ENCODE data around the gene GALNT9. TPM values are rescaled to one million over a fixed set of nuclear protein-coding genes. Genes with fewer than 3 reads are reported as not detected.
A peak's percentile ranks its signal among the peaks of the same experiment; 100 is the strongest.

Gene GALNT9
- total and polyA plus RNA-seq, 12 donors = 0.01 to 0.19 TPM; not detected in 10

DNA sequence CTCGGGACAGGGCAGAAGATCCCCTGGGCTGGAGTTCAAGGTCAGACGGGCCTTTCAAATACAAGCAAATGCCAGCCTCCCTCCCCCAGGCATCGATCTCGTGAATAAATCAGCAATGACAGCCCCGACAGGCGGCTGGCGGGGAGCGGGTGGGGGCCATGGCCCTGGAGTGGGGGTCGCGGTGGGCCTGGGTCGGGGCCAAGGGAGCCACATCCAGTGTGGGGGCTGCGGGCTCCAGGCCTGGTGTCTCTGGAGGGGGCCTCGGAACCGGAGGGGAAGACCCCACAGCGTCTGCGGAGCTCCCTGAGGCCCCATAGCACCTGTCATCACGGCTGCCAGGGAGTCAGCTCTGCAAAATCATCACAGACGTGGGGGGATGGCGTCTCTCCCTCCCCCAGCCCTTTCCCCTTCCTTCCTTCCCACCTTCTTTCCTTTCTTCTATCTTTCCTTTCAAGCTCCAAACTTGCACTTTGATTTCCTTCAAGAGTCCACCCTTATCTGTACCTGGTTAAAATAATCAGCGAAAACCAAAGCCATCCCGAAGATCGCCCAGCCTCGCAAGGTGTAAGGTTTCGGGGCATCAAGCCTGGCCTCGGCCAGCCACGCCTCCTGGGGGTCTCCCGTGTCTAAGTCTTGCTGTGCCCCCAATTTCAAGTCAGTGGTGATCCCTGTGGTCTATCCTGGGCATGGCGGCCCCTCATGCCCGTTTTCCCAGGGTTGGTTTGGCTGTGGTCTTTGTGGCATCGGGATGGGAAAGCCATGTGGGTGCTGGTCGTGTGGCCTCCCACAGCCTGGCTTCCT, 93.1 kb downstream of the GALNT9 start:
- 80 to 81% methylated on average over 31 of the region's 31 CpGs for WGBS, 2 donors
- no peak for DNase-seq
- Histone ChIP-seq H3K27ac (no peak overlapping the region), H3K4me3 (no peak overlapping the region), H3K4me1 (no peaks in the 10 kb centered on the region), H3K36me3 (no peaks in the 10 kb centered on the region), H3K9me3 (no peaks in the 10 kb centered on the region), H3K27me3 (peaks cover 0 to 10% (median 0%) of the 10 kb centered on the region in 7 donors)
- intact Hi-C loops (cut with DNase I) = no loop called here
- TF ChIP-seq, protein P1, sequence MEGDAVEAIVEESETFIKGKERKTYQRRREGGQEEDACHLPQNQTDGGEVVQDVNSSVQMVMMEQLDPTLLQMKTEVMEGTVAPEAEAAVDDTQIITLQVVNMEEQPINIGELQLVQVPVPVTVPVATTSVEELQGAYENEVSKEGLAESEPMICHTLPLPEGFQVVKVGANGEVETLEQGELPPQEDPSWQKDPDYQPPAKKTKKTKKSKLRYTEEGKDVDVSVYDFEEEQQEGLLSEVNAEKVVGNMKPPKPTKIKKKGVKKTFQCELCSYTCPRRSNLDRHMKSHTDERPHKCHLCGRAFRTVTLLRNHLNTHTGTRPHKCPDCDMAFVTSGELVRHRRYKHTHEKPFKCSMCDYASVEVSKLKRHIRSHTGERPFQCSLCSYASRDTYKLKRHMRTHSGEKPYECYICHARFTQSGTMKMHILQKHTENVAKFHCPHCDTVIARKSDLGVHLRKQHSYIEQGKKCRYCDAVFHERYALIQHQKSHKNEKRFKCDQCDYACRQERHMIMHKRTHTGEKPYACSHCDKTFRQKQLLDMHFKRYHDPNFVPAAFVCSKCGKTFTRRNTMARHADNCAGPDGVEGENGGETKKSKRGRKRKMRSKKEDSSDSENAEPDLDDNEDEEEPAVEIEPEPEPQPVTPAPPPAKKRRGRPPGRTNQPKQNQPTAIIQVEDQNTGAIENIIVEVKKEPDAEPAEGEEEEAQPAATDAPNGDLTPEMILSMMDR (IDR thresholded peaks at IDR 0.05) = no peak
- peak in 1 of 8 donors; percentile 41 for ATAC-seq

DNA sequence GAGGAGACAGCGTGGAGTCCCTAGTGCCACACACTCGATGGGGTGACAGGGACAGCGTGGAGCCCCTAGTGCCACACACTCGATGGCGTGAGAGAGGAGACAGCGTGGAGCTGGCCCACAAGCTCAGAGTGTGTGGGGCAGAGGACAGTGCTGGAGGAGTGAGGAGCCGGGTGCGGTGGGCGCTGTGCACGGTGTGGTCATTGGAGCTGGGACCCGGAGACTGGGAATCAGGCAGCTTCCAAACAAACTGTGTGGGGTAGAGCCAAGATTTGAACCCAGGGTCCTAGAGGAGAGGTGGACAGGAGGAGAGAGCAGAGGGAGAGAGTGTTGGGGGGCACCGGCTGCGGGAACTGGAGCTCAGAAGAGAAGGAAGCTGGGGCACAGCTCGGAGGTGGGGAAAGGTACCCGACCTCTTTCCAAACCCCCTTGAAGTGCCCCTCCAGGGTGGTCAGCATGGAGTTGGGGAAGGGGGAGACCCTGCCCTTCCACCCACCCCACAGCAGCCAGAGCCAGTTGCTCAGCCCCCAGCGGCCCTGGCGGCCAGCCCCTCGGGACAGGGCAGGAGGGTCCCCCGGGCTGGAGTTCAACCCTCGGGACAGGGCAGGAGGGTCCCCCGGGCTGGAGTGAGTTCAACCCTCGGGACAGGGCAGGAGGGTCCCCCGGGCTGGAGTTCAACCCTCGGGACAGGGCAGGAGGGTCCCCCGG, 94.1 kb downstream of the GALNT9 start:
- no peak overlapping the region for H3K4me3 ChIP-seq
- no peak for ATAC-seq
- no peak for DNase-seq
- 87 to 91% methylated on average over 24 of the region's 25 CpGs for WGBS, 2 donors
- H3K9me3 ChIP-seq = no peaks in the 10 kb centered on the region
- TF ChIP-seq, protein P1 (IDR thresholded peaks at IDR 0.05) = no peak
- intact Hi-C loops (cut with DNase I) = no loop called here
- H3K27ac ChIP-seq = no peak overlapping the region
- H3K4me1 ChIP-seq = no peaks in the 10 kb centered on the region
- H3K27me3 ChIP-seq = peaks cover 0 to 14% (median 3%) of the 10 kb centered on the region in 7 donors
- no peaks in the 10 kb centered on the region for H3K36me3 ChIP-seq

DNA sequence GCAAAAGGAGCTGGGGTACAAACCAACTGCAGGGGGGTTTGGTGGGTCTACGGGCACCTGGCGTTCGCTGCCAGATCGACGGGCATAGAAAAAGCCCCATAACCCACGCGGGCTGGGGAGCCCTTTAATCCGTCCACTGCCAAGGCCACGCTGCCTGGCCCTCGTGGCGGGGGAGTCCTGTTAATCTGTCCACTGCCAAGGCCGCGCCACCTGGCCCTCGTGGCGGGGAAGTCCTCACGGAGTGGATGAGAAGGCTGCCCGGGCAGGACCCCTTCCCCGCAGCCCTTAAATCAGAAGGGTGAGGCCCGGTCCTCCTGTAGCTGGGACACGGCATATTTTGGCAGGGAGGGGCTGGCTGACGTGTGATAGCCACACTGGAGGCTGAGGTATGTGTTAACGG, 99.0 kb downstream of the GALNT9 start:
- intact Hi-C loops (cut with DNase I) = no loop called here

DNA sequence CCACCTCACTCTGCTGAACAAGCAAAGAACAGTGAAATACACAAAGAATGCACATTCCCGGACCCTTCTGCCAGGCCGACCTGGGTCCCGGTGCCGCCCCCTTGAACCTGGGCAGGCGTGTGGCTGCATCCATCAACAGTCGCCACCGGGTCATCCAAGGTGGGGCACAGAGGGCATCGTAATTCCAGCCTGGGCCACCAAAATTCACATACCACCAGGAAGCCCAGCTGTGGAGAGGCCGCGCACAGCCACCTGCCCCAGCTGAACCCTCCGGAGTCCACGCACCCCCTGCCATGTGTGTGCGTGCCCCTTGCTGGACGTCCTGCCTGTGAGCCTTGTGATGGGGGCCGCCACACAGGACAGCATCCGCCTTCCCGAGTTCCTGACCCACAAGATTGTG, 99.5 kb downstream of the GALNT9 start:
- ATAC-seq (no peak), DNase-seq (no peak)
- TF ChIP-seq, protein P1 (IDR thresholded peaks at IDR 0.05) = no peak
- Histone ChIP-seq H3K36me3 (no peaks in the 10 kb centered on the region), H3K9me3 (no peaks in the 10 kb centered on the region), H3K27me3 (peaks cover 6 to 57% (median 41%) of the 10 kb centered on the region in 7 donors), H3K4me1 (no peaks in the 10 kb centered on the region), H3K27ac (no peak overlapping the region), H3K4me3 (no peak overlapping the region)
- intact Hi-C loops (cut with DNase I) = no loop called here
- WGBS, 2 donors = 90 to 95% methylated on average over 17 of the region's 17 CpGs

More for the DNA sequence above, 99.0 kb downstream of the GALNT9 start:
- H3K27ac ChIP-seq = no peak overlapping the region
- H3K27me3 ChIP-seq = peaks cover 6 to 54% (median 41%) of the 10 kb centered on the region in 7 donors
- WGBS, 2 donors = 87 to 95% methylated on average over 22 of the region's 22 CpGs
- TF ChIP-seq, protein P1 (IDR thresholded peaks at IDR 0.05) = no peak
- DNase-seq (no peak), ATAC-seq (no peak)
- no peaks in the 10 kb centered on the region for H3K36me3 ChIP-seq
- no peak overlapping the region for H3K4me3 ChIP-seq
- no peaks in the 10 kb centered on the region for H3K4me1 ChIP-seq
- no peaks in the 10 kb centered on the region for H3K9me3 ChIP-seq

Data from heart right ventricle (tissue), 16 donors.